Effector memory CD4-positive, alpha-beta T cell (primary cell): ENCODE data around the gene POMP.
A peak's percentile ranks its signal among the peaks of the same experiment; 100 is the strongest.

ENCODE experiments used
- DNase-seq, 3 donors: peaks; one replicate each; pipeline ENCODE4 v3.0.0-alpha.2; 2020
- H3K27ac ChIP-seq: 2 replicates; pipeline ENCODE4 v1.7.0; 2013; ENCODE audit warnings: mild to moderate bottlenecking, low read length, moderate library complexity; ENCODE audit not compliant: insufficient read depth, poor library complexity, severe bottlenecking
- H3K27me3 ChIP-seq: replicated peaks from 2 replicates; pipeline ENCODE4 v1.7.0; 2013; ENCODE audit warnings: mild to moderate bottlenecking, low read length; ENCODE audit not compliant: insufficient read depth, control insufficient read depth, poor library complexity, severe bottlenecking
- H3K36me3 ChIP-seq: 2 replicates; pipeline ENCODE4 v1.7.0; 2013; ENCODE audit warnings: mild to moderate bottlenecking, low read length, moderate library complexity; ENCODE audit not compliant: control insufficient read depth, insufficient read depth
- H3K4me1 ChIP-seq: 2 replicates; pipeline ENCODE4 v1.7.0; 2013; ENCODE audit warnings: low read length, mild to moderate bottlenecking; ENCODE audit not compliant: control insufficient read depth, insufficient read depth, poor library complexity, severe bottlenecking
- H3K4me3 ChIP-seq: 2 replicates; pipeline ENCODE4 v1.7.0; 2013; ENCODE audit warnings: low read length, low read depth, mild to moderate bottlenecking; ENCODE audit not compliant: insufficient read depth, poor library complexity, severe bottlenecking
- H3K9me3 ChIP-seq: 2 replicates; pipeline ENCODE4 v1.7.0; 2013; ENCODE audit warnings: mild to moderate bottlenecking, low read length, moderate library complexity; ENCODE audit not compliant: control insufficient read depth

The POMP gene

DNA sequence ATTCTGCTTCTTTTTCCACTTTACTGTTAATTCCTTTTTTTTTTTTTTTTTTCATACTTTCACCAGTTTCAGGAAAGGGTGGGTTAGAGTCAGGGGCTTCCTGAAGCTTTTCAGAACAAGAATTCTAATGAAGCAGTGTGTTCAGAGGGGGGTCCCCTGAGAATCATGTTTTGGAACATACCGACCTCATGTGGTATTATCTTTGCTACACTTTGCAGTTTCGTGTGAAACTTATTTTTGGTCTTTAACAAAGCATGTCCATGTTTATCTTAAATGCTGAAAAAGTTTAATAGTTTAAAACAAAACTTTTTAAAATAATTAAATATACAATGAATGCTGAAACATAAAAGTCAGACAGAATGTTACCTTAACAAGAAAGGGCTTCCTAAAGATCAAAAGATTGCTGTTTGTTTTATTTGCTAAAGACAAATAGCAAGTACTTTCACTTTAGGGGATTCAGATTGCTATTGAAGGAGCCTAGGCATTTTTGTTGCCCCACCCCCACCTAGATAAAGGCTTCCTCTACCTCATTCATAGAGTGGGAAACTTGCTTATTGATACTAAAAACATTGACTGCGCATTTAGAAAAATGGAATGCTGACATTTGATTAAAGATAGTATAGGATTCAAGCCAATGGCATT is 21.1 kb upstream of the POMP start:
- Histone ChIP-seq H3K9me3 (no peaks in the 10 kb centered on the region), H3K27ac (no peak overlapping the region), H3K4me1 (peaks cover 3% of the 10 kb centered on the region), H3K4me3 (no peak overlapping the region), H3K36me3 (no peaks in the 10 kb centered on the region), H3K27me3 (no peaks in the 10 kb centered on the region)
- DNase-seq = no peak

DNA sequence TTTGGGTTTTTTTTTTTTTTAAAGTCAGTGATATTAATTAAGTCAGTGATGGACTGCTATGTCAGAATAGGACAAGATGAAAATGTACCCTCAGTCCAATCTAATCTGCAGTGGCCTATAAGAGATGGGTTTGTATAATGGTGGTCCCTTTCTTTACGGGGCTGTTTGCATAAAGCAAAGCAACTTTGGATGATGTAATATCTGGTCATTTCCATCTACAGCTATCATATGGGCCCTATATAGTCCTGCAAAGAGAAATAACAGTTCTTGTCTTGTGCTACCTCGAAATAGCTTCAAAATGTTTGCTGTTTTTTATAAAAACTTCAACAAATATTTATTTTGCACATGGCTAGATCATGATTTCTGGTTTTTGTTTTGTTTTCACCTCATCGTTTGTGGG is 20.2 kb upstream of the POMP start:
- no peak overlapping the region for H3K27ac ChIP-seq
- no peaks in the 10 kb centered on the region for H3K36me3 ChIP-seq
- no peak overlapping the region for H3K4me3 ChIP-seq
- DNase-seq = no peak
- H3K27me3 ChIP-seq = no peaks in the 10 kb centered on the region
- H3K4me1 ChIP-seq = peaks cover 3% of the 10 kb centered on the region
- H3K9me3 ChIP-seq = no peaks in the 10 kb centered on the region

DNA sequence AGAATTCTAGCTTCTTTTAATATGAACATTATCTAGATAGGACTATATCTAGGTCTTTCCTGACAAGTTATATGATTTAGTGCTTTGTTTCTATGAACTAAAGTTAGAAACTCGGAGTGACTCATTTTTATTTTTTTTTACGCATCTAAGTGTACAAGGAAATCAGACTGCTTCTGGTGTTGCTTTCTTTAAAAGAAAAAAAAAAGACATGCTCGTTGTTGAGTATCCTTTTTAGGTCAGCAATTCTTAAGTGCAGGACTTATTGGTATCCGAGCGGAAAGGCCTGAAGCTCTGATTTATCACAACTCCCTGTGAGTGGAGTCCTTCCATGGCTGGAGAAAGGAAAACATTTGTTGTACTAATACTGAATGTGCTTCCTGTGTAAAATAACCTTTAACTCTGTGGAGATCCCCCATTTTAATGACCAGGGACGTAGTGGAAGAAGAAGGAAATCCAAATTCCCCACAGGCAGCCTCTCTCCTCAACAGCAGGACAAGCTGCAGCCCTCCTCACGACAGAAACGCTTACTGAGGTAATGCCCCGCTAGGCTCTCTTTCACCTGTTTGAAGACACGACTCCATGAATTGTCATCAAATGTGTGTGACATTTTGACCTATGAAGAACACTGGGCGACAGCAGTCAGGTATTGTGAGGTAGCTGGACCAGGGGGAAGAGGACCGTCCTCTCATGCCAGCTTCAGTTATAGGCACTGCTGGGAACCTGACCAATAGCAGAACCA is 17.9 kb upstream of the POMP start:
- Histone ChIP-seq H3K27me3 (no peaks in the 10 kb centered on the region), H3K9me3 (no peaks in the 10 kb centered on the region), H3K4me3 (no peak overlapping the region), H3K4me1 (peaks cover 3% of the 10 kb centered on the region), H3K36me3 (no peaks in the 10 kb centered on the region), H3K27ac (no peak overlapping the region)
- no peak for DNase-seq

DNA sequence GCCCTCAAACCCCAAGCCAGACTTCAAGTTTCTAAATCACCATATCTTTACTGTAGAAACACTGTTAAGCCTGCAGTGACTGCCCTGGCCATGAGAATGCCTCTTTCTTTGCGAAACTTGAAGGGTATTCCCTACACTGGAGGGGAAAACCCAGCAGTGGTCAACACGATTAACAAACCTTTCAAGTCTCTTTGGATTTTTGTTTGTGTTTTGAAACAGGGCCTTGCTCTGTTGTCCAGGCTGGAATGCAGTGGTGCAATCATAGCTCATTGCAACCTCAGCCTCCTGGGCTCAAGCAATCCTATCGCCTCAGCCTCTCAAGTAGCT is 17.4 kb upstream of the POMP start:
- H3K4me1 ChIP-seq = peaks cover 2% of the 10 kb centered on the region
- no peaks in the 10 kb centered on the region for H3K36me3 ChIP-seq
- no peak overlapping the region for H3K27ac ChIP-seq
- no peaks in the 10 kb centered on the region for H3K9me3 ChIP-seq
- DNase-seq = no peak
- H3K4me3 ChIP-seq = no peak overlapping the region
- H3K27me3 ChIP-seq = no peaks in the 10 kb centered on the region

DNA sequence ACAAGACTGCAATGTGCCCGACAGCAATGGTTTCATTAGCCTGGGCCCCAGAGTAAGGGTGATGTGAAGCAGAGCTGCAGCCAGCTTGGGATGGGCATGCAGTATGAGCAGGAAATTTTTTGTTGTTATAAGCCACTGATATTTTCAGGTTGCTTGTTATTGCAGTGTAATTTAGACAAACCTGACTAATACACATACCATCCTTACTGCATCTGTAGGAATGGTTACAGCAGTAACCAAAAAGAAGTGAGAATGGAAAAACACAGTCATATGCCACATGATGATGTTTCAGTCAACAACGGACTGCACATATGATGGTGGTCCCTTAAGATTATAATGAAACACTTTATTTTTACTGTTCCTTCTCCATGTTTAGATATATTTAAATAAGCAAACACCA is 8.6 kb upstream of the POMP start:
- Histone ChIP-seq H3K9me3 (no peaks in the 10 kb centered on the region), H3K36me3 (no peaks in the 10 kb centered on the region), H3K4me1 (no peaks in the 10 kb centered on the region), H3K27ac (no peak overlapping the region), H3K27me3 (no peaks in the 10 kb centered on the region), H3K4me3 (no peak overlapping the region)
- no peak for DNase-seq

DNA sequence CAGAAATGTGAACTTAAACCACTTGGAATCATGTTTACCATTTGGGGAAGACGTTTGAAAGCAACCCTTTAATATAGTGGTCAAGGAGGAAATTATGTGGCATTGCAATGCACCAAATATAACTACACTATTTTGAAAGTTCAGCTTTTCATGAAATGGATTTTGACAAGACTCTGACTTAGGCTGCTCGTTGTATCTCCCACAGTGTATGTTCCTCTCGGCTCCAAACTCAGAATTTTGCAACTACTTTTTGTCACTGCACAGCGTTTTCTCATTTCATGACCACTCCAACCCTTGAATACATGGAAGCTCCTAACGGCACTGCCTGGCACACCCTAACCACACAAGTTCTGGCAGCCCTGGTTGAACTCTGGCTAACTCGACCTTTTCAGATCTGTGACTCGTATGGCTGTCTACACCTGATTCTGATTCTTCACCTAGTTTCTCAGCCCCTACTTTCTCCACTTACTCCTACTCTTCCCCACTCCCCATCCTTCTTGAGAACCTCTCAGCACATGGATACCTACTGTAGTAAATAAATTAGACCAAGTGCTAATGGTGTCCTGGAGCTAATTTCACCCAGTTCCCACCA is 7.0 kb upstream of the POMP start:
- Histone ChIP-seq H3K4me3 (no peak overlapping the region), H3K4me1 (no peaks in the 10 kb centered on the region), H3K36me3 (no peaks in the 10 kb centered on the region), H3K27ac (no peak overlapping the region), H3K27me3 (no peaks in the 10 kb centered on the region), H3K9me3 (no peaks in the 10 kb centered on the region)
- no peak for DNase-seq

DNA sequence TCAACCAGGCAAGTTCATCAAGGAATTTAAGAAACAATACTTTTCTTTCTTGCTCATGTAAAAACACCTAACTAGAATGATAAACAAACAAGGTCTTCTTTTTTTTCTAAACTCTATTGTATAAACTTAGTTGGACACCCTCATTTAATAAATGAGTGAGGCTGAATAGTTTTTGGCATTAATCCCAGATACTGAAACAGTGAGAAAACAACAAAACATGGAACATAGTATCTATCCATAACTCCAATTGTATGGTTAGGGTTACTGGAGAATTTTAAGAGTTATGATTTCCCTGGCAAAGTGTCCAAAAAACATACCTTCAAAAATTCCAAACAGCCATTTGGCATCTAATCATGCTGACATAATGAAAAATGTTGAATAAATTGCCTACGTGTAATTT is 5.8 kb upstream of the POMP start:
- Histone ChIP-seq H3K27ac (no peak overlapping the region), H3K4me3 (no peak overlapping the region), H3K4me1 (peaks cover 7% of the 10 kb centered on the region), H3K36me3 (no peaks in the 10 kb centered on the region), H3K9me3 (no peaks in the 10 kb centered on the region), H3K27me3 (no peaks in the 10 kb centered on the region)
- no peak for DNase-seq

DNA sequence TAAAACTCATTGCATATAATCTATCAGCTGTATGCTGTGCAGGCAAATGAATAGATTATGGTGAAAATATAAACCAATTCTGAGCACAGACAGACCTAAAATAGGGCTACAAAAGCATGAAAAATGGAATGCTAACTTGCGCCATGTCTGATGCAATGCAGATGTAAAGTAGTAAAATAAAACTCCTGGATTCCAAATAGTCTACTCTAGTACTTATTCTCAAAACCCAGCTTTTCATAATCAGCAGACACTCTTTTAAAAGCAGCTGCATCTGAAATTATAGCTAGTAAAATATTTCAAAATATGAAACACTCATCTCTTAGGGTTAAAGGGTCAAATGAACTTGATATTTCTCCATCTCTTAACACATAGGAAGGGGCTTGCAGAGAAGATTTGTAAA is 4.7 kb upstream of the POMP start:
- Histone ChIP-seq H3K4me3 (no peak overlapping the region), H3K27me3 (no peaks in the 10 kb centered on the region), H3K4me1 (peaks cover 7% of the 10 kb centered on the region), H3K27ac (no peak overlapping the region), H3K36me3 (no peaks in the 10 kb centered on the region), H3K9me3 (no peaks in the 10 kb centered on the region)
- DNase-seq = no peak

DNA sequence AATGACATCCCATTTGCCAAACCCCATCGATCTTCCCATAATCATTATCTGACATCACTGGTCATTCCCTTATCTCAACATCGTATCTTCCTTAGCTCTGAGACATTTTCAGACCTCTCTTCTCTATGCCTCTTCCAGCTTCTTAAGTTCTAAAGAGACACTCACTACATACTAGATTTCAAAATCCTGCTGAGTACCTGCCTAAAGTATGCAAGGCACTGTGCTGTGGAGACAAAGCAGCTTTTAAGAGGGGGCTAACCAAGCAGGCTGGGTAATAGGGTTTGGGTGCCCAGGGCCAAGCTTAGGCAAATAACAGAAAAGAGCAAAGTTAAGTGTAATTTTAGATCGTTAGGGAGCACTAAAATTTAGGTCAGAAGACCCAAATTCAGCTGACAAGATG is 3.4 kb upstream of the POMP start:
- no peak overlapping the region for H3K27ac ChIP-seq
- H3K4me1 ChIP-seq = peaks cover 16% of the 10 kb centered on the region
- no peaks in the 10 kb centered on the region for H3K9me3 ChIP-seq
- H3K4me3 ChIP-seq = no peak overlapping the region
- no peaks in the 10 kb centered on the region for H3K27me3 ChIP-seq
- no peaks in the 10 kb centered on the region for H3K36me3 ChIP-seq
- DNase-seq = no peak

DNA sequence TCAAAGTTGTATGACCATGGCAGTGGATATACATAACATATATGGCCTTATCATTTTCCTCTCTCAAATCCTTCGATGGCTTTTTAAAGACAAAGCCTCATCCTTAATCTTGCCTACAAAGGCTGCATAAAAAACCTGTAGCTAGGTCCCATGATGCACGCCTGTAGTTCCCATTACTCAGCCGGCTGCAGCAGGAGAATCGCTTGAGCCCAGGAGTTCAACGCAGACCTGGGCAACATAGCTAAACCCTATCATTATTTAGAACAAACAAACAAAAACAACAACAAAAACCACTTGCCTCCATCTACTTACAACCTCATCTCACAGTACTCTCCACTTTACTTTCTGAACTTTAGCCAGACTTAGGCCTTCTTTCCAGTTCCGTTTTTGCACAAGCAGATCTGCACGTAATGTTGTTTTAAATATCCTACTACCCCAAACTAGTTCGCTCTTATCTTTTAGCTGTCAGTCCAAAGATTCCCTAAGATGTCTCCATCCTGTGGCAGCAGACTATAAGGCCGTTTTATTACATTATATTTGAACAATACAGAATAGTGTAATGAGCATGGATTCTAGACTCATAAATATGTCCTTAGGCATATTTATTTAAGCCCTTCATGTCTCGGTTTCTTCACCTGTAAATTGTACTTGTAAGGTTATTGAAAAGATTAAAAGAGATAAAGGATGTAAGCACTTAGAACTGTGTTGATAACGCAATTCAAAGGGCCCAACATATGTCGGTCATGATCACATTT is 969 bp upstream of the POMP start:
- DNase-seq = no peak
- Histone ChIP-seq H3K27me3 (no peaks in the 10 kb centered on the region), H3K36me3 (peaks cover 3% of the 10 kb centered on the region), H3K9me3 (no peaks in the 10 kb centered on the region), H3K27ac (peak overlapping the region; percentile 94), H3K4me1 (peaks cover 17% of the 10 kb centered on the region), H3K4me3 (peak overlapping the region; percentile 92)
